ENCODE measurements around the gene AGBL1.
A peak's percentile ranks its signal among the peaks of the same experiment; 100 is the strongest.

The AGBL1 gene

GRCh38 chr15:86611417-86612040 is 531.9 kb downstream of the AGBL1 start:
- peak; percentile 52 for DNase-seq

- no peak for DNase-seq
Measured at GRCh38 chr15:86615411-86615810, 535.7 kb downstream of the AGBL1 start.

DNA sequence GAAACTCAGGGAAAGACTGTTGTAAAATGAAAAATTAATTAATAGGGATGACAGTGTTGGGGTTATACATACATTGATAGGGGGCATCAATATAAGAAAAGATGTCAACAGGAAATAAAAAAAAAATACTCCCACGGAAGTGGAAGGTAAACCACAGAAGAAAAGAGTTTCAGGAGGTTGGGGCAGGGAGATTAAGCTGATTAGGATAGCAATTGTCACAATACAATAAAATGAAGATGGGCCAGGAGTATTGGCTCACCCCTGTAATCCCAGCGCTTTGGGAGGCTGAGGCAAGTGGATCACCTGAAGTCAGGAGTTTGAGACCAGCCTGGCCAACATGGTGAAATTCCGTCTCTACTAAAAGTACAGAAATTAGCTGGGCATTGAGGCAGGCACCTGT is 536.1 kb downstream of the AGBL1 start:
- DNase-seq = peak; percentile 32

- DNase-seq = no peak
Measured at GRCh38 chr15:86616771-86617170, 537.1 kb downstream of the AGBL1 start.

- DNase-seq = no peak
Measured at GRCh38 chr15:86620157-86620556, 540.5 kb downstream of the AGBL1 start.

GRCh38 chr15:86620641-86621349 is 541.1 kb downstream of the AGBL1 start:
- DNase-seq = no peak

DNA sequence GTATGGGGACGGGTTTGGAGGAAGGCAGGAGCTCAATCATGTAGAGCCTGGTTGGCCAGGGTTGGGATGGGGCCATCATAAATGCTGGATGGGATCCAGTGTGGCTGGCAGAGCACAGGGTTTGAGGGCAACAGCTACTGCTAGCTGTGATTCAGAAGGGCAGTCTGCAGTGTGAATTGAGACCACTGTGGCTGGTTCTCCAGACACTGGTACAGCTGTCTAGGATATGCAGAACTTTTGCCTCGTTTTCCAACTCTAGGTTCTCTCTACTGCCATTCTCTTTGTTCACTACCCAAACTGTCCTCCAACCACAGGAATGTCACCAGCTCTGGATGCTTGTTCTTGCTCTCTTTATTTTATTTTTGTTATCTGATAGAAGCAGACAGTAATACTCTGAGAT is 543.6 kb downstream of the AGBL1 start:
- no peak for DNase-seq

DNA sequence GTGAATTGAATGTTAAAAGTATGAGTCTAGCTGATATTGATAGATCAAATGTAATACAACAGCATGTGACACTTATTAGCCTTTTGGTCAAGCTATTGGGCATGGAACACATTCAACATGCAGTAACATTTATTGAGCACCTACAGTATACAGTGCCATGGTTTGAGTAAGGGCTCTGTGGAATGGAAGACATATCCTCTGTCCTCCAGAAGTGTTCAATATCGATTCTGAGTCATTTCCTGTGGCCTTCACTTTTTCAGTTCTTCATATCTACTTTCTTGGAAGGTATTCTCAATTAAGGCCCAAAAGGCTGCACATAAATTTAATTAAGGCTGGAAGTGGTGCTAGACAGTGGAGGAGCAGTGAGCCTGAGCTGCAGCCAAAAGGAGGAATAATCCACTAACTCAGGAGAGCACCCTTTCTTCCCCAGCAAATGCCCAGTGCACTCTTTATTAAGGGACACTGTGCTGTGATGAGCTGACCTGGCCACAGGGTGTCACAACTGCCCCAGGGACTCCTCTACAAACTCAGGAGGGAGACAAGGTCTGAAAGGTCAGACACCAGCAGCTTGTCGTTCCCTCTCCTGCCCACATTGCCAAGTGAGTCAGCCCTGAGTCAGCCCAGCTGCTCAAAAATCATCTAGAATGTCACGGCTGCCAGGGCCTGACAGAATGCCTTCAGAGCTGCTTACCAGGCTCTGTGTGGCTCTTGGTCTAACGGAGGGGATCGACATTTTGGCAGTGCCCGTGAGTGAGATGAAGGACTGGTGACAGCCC is 544.8 kb downstream of the AGBL1 start:
- DNase-seq = peak; percentile 61

- no peak for DNase-seq
Measured at GRCh38 chr15:86629409-86630356, 550.0 kb downstream of the AGBL1 start.

- DNase-seq = no peak
Measured at GRCh38 chr15:86630946-86631345, 551.3 kb downstream of the AGBL1 start.

DNA sequence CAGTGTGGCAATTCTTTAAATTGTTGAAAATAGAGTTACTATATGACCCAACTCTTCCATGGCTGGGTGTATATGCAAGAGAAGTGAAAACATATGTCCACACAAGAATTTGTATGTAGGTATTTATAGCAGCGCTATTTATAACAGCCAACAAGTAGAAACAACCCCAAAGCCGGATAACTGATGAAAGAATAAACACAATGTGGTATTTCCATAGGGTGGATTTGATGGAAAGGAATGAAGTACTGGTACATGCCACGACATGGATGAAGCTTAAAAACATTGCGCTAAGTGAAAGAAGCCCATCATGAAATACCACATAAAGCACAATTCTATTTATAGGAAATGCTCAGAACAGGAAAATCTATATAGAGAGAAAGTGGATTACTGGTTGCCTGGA is 554.5 kb downstream of the AGBL1 start:
- DNase-seq = no peak

- no peak for DNase-seq
Measured at GRCh38 chr15:86634992-86635638, 555.4 kb downstream of the AGBL1 start.

DNA sequence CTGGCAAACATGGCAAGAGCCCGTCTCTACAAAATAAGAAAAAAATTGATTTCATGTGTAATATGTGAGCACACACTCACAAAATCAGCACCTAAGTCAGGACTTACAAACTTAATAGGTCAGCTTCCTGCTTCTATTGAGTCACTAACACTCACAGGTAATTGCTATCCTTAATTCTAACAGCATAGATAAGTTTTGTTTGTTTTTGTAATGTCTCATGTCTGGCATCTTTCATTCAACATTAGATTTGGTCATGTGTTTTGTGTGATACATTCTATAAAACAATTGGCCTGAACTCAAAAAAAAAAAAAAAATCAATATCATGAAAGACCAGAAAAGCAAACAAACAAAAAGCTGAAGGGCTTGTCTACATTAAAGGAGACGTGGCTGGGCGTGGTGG is 564.7 kb downstream of the AGBL1 start:
- no peak for DNase-seq

DNA sequence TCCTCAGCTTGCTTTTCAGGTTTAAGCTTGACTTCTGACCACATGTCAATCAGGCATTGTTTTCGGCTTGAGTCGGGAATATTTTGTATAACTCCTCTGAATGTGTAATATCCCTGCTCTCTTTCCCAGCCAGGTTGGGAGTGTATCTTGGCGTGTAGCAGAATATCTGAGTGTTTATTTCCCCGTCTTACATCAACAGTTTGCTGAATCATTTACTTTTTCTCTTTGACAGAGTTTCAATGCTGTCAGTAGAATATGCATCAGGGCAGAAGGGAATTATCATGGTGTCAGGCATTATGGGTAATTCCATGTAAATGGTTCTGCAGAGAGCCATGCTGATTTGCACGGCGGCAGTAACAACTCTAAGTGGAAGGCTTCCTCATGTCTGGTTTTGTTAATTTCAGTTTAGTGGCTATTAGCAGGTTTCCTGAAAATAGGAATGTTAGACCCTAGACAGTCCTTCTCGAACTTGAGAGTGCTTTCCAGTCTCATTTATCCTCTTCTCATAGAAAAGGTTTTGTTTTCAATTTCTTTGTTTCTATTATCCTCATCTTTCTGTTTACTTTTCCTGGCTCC is 566.3 kb downstream of the AGBL1 start:
- DNase-seq = no peak

DNA sequence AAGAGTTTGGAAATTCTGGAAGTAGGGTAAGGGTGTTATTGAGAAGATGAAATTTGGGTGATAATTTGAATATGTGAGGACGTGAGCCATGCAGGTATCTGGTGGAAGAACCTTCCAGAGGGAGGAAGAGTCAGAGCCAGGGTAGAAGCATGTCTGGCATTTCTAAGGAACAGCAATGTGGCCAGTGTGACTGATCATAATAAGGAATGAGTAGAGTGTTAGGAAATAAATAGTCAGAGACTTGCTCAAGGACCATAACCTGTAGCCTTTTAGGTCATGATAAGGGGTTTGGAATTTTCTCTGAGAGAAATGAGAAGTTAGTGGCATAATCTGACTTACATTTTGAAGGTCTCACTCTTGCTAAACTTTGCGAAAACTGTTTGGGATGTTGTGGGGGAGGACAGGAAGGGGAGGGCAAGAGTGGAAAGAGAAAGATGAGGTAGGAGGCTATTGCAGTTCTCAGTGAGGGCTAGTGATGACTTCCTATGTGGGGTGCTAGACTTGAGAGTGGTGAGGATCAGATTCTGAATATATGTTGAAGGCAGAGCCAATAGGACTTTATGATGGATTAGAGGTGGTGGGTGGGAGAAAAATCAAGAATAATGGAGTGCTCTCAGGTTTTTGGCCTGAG is 568.3 kb downstream of the AGBL1 start:
- no peak for DNase-seq

- no peak for DNase-seq
Measured at GRCh38 chr15:86649277-86649676, 569.6 kb downstream of the AGBL1 start.

- no peak for DNase-seq
Measured at GRCh38 chr15:86650094-86650493, 570.4 kb downstream of the AGBL1 start.

DNA sequence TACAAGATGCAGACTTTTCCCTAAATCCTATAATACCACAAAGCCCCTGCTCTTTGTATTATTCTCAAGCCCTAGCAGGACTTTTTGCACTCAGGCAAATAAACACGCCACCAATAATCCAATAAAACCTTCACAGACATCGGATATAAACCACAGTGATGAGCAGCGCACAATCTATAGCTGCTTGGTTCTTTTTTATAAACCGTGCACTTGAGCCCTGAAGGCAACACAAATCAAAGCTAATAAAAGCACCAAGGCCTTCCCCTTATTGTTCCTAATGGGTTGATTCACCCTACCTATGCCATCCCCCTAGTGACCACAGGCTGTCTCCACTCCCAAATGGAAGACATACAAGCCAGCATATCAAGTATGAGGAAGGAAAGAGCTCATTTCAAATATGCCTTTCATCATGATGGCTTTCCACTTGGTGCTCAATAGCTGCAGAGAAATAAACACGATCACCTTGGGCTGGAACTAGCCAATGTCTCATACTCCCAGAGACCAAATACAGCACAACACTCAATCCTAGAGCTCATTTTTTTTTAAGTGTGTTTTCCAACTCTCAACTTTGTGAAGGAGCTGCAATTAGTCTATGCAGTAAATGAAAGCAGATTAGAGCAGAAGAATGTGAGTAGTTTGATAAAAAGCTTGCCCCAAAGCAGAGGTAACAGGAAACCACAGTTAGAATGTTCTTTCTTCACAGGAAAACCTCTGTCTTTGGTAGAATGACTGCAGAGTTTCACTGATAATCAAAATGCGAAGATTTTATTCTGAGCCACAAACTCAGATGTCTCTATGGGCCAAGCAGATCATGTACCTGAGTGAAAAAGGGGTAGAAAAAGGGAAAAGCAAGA is 573.9 kb downstream of the AGBL1 start:
- peak; percentile 36 for DNase-seq

GRCh38 chr15:86654501-86654900 is 574.8 kb downstream of the AGBL1 start:
- DNase-seq = no peak

DNA sequence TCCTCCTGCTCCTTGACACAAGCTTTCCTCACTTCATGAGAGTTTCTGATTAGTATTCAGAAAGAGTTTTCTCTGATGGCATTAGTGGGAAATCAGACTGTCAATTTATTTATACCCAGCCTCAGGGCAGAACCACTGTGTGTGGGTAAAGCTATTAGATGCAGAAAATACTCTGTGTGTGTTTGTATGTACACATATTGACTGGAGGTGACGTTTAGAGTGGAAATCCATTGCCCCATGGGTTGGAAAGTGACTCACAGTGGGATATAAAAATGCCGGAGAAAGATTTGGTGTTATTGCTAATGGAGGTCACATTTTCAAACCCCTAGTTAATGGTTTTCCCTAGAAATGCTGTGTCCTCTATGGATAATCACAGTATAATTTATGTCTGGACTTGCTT is 577.6 kb downstream of the AGBL1 start:
- DNase-seq = no peak

All from CD4-positive, alpha-beta T cell treated with Interleukin-12 subunit alpha and Interleukin-12 subunit beta, for 1 hour (primary cell).